HG03064 (cell line): ENCODE data around the gene ZNF343.

Source experiments
- ATAC-seq: cut with Tn5 transposase; IDR thresholded peaks from one replicate; pipeline ENCODE4 v1.9.1; 2021; ENCODE audit warnings: low read depth; ENCODE audit not compliant: unreplicated experiment

The ZNF343 gene

GRCh38 chr20:2475850-2476741 is 32.6 kb downstream of the ZNF343 start:
- ATAC-seq: no peak

- no peak for ATAC-seq
Measured at GRCh38 chr20:2473516-2473915, 35.2 kb downstream of the ZNF343 start.

GRCh38 chr20:2470423-2471193 is 38.1 kb downstream of the ZNF343 start, which contains the start of gene SNRPB:
TSS of gene SNRPB (minus strand) at chr20:2470789. CDS start at chr20:2470690, 99 bp downstream.
- ATAC-seq: peak; percentile 95

GRCh38 chr20:2469991-2470422 is 38.7 kb downstream of the ZNF343 start:
- no peak for ATAC-seq

GRCh38 chr20:2468581-2469407 is 39.9 kb downstream of the ZNF343 start:
- no peak for ATAC-seq

- no peak for ATAC-seq
Measured at GRCh38 chr20:2467412-2467811, 41.3 kb downstream of the ZNF343 start.

GRCh38 chr20:2465100-2465499 is 43.6 kb downstream of the ZNF343 start:
- ATAC-seq: no peak

- ATAC-seq: no peak
Measured at GRCh38 chr20:2463616-2464365, 44.9 kb downstream of the ZNF343 start.

GRCh38 chr20:2462484-2462883 is 46.2 kb downstream of the ZNF343 start:
- ATAC-seq: no peak

DNA sequence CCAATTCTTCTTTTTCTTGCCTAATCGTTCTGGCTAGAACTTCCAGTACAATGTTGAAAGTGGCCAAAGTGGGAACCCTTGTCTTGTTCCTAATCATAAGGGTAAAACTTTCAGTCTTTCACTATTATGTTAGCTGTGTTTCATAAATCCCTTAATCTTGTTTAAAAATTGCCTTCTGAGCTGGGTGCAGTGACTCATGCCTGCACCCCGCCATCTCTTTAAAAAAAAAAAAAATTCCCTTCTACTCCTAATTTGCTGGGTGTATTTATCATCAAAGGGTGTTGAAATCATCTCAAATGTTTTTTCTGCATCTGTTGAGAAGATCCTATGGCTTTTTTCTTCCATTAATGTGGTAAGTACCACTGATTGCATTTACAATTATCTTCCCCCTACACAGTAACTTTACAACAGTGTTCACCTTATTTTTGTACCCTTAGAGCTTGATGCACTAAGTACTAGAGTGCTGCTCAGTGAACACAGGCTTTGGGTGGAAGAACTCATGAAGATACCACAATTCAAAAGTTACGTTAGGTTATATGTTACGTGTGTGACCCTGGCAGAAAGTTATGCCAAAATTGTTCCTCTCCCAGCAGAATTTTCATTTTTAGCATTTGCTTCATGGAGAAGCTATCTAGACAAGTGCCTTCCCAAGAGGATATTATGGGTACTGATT is 47.8 kb downstream of the ZNF343 start:
- ATAC-seq: no peak

DNA sequence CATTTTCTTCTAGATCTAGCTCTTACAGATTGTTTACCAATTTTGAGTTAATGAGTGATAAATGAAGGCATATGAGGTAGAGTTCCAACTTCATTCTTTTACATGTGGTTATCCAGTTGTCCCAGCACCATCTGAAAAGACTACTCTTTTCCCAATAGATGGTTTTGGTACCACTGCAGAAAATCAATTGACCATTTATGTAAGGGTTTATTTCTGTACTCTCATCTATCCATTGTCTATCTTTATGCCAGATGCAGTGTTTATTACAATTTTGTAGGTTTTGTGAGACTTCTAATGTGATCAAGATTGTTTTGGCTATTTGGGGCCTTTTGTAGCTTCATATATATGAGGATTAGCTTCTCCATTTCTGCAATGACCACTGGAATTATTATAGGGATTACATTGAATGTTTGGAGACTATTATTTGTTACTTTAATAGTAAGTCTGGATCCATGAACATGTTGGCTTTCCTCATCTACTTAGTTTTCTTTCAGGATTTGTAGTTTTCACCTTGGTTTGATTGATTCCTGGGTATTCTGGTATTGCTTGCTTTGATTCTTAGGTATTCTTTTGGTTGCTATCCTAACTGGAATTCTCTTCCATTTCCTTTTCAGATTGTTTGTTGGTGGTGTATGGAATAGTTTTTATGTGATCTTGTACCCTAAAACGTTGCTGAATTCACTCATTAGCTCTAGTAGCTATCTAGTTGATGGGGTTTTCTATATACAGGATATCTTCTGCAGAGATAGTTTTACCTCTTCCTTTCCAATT is 48.5 kb downstream of the ZNF343 start:
- ATAC-seq: no peak

GRCh38 chr20:2458919-2459499 is 49.7 kb downstream of the ZNF343 start:
- no peak for ATAC-seq

DNA sequence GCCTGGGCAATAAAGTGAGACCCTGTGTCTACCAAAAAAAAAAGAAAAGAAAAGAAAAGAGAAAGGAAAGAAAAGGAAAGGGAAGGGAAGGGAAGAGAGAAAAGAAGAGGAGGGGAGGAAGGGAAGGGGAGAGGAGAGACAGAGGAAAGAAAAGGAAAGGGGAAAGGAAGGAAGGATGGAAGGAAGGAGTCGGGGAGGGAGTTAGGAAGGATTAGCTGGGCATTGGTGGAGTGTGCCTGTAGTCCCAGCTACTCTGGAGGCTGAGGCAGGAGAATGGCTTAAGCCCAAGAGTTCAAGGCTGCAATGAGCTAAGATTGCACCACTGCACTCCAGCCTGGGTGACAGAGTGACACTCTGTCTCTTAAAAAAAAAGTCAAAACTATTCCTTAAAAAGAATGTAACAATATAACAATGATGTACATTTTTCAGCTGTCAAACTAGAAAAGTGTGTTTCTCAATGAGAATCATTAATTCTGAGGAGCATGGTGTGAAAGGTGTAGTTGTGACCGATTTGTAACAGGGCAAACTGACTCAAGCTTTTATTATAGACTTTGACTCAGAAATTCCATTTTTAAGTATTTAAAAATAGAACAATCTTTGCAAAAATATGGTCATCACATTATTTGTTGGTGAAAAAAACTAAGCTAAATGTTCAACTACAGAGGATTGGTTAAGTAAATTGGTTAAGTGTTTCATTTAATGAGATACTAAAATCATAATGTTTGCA is 52.8 kb downstream of the ZNF343 start:
- ATAC-seq: no peak

GRCh38 chr20:2453792-2454191 is 54.9 kb downstream of the ZNF343 start:
- ATAC-seq: no peak

DNA sequence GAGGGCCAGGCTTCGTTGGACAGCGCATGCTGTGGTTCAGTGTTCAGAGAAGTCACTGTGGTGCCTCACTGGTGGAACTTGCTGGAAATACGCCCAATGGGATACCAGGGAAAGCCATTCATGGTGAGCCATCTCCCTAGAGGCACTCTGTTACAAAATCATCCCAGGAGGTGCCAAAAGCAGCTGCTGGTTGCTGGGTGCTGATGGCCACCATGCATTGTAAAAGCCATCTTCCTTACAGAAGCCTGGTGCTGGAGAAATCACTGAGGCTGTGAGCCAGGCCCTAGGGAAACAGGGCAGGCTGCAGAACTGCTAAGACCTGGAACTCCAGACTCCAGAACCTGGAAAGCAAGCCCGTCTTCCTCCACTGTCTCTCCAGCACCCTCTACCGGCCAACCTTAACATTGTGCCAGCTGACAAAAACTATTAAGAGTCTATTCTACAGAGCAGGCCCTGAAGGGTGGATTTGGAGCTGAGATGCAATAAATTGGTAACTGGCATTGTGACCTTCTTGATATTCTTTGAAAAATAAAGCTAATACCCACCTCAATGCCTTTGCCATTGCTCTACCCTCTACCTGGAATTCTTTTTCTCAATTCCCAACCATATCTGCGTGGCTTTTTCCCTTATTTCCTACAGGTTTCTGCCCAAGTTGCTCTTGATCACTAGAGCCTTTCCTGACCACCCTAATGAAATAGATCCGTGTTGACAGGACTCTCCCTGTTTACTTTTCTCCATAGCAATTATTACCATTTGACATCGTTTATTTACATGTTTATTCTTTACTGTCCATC is 56.6 kb downstream of the ZNF343 start:
- no peak for ATAC-seq

GRCh38 chr20:2451422-2451821 is 57.3 kb downstream of the ZNF343 start:
- no peak for ATAC-seq

- no peak for ATAC-seq
Measured at GRCh38 chr20:2449386-2449785, 59.3 kb downstream of the ZNF343 start.
